Caco-2 (cell line): ENCODE results near the gene MLPH. TPM values are rescaled to one million over a fixed set of nuclear protein-coding genes. Genes with fewer than 3 reads are reported as not detected.

Experiments
- BruUV-seq: library from RNA; stranded (reverse); fragments of 400-500 nt; replicated peaks from 2 replicates; lab custom pipeline; 2021; lab: Mats Ljungman, UMichigan
- CTCF ChIA-PET: fragments of 300-600 bp; sonication (Branson Sonifier 250); formaldehyde crosslinking; loops from one replicate; lab custom pipeline; 2022; ENCODE audit warnings: antibody characterized with exemption; lab: Charles Lee
- POLR2A ChIA-PET: fragments of 300-600 bp; sonication (Branson Sonifier 250); formaldehyde crosslinking; loops from one replicate; lab custom pipeline; 2022; ENCODE audit warnings: antibody characterized with exemption; lab: Charles Lee
- DNase-seq, 2 experiments: peaks; one replicate each; pipeline versions ENCODE4 v3.0.0 to v3.0.0-alpha.2; 2020 to 2022
- H3K27me3 ChIP-seq: replicated peaks from 2 replicates; pipeline ENCODE4 v1.6.0; 2011; ENCODE audit warnings: low read length; ENCODE audit not compliant: control insufficient read depth, insufficient read depth
- H3K36me3 ChIP-seq: 2 replicates; pipeline ENCODE4 v1.5.1; 2011; ENCODE audit warnings: low read length; ENCODE audit not compliant: control insufficient read depth, insufficient read depth
- H3K4me1 ChIP-seq: fragments of 250-450 bp; sonication (Bioruptor Pico); 2 replicates; pipeline ENCODE4 v1.5.1; 2020; ENCODE audit warnings: mild to moderate bottlenecking
- H3K4me3 ChIP-seq: 2 replicates; pipeline ENCODE4 v1.5.1; 2011; ENCODE audit warnings: low read depth, mild to moderate bottlenecking, control low read depth, low read length
- H3K9me3 ChIP-seq: fragments of 250-450 bp; sonication (Bioruptor Pico); 2 replicates; pipeline ENCODE4 v1.5.1; 2020; ENCODE audit warnings: mild to moderate bottlenecking, moderate library complexity
- H3K27ac Mint-ChIP-seq: one replicate; pipeline ENCODE4 v1.8.0; 2022; ENCODE audit warnings: mixed read lengths; ENCODE audit not compliant: unreplicated experiment
- H3K27me3 Mint-ChIP-seq: one replicate; pipeline ENCODE4 v1.8.0; 2022; ENCODE audit warnings: mixed read lengths; ENCODE audit not compliant: insufficient read depth, unreplicated experiment
- H3K36me3 Mint-ChIP-seq: one replicate; pipeline ENCODE4 v1.8.0; 2022; ENCODE audit warnings: mild to moderate bottlenecking, mixed read lengths; ENCODE audit not compliant: insufficient read depth, unreplicated experiment
- H3K4me1 Mint-ChIP-seq: one replicate; pipeline ENCODE4 v1.8.0; 2022; ENCODE audit warnings: low read depth, mixed read lengths; ENCODE audit not compliant: unreplicated experiment
- H3K4me3 Mint-ChIP-seq: one replicate; pipeline ENCODE4 v1.8.0; 2022; ENCODE audit warnings: mild to moderate bottlenecking, moderate library complexity, mixed read lengths; ENCODE audit not compliant: unreplicated experiment
- H3K9me3 Mint-ChIP-seq: one replicate; pipeline ENCODE4 v1.8.0; 2022; ENCODE audit warnings: mixed read lengths; ENCODE audit not compliant: unreplicated experiment
- intact Hi-C: fragments of 100-400 bp; cut with micrococcal nuclease; formaldehyde crosslinking; loops from one replicate; pipeline ENCODE4 v1.10.0; 2022; ENCODE audit not compliant: unreplicated experiment
- total RNA-seq: library from RNA; stranded (reverse); gene quantifications from 2 replicates; pipeline ENCODE4 v1.2.3, GENCODE V29; 2022
- TF ChIP-seq, protein P1 (sequence below), 2 experiments: fragments of 200-600 bp in 1 of 2; IDR thresholded peaks; 1 replicate in 1 of 2; 2 replicates in 1 of 2; pipeline versions ENCODE4 v1.5.1 to v1.8.0; 2011 to 2022; ENCODE audit warnings: antibody characterized with exemption in 1 of 2, control low read depth in 1 of 2, inconsistent platforms in 1 of 2, low read depth in 1 of 2, low read length in 1 of 2, mild to moderate bottlenecking in 1 of 2, moderate library complexity in 1 of 2; ENCODE audit not compliant: insufficient read depth in 1 of 2, severe bottlenecking in 1 of 2, unreplicated experiment in 1 of 2

Gene MLPH
- total RNA-seq, 1 experiment from 2014 or later, result not detected

- no peak for DNase-seq
- peaks cover 7% of the 10 kb centered on the region for H3K27me3 Mint-ChIP-seq
- no peaks in the 10 kb centered on the region for H3K9me3 ChIP-seq
- BruUV-seq, result no TSS peak
- no peak overlapping the region for H3K4me3 Mint-ChIP-seq
- ChIA-PET POLR2A (no interaction called here), CTCF (no interaction called here)
- H3K4me1 ChIP-seq, result no peaks in the 10 kb centered on the region
- no peaks in the 10 kb centered on the region for H3K36me3 ChIP-seq
- no peaks in the 10 kb centered on the region for H3K9me3 Mint-ChIP-seq
- TF ChIP-seq, protein P1, sequence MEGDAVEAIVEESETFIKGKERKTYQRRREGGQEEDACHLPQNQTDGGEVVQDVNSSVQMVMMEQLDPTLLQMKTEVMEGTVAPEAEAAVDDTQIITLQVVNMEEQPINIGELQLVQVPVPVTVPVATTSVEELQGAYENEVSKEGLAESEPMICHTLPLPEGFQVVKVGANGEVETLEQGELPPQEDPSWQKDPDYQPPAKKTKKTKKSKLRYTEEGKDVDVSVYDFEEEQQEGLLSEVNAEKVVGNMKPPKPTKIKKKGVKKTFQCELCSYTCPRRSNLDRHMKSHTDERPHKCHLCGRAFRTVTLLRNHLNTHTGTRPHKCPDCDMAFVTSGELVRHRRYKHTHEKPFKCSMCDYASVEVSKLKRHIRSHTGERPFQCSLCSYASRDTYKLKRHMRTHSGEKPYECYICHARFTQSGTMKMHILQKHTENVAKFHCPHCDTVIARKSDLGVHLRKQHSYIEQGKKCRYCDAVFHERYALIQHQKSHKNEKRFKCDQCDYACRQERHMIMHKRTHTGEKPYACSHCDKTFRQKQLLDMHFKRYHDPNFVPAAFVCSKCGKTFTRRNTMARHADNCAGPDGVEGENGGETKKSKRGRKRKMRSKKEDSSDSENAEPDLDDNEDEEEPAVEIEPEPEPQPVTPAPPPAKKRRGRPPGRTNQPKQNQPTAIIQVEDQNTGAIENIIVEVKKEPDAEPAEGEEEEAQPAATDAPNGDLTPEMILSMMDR (IDR thresholded peaks at IDR 0.05; ENCODE audit: insufficient read depth in 1 of 2, low read depth in 1 of 2, low read length in 1 of 2, severe bottlenecking in 1 of 2, unreplicated experiment in 1 of 2), result no peak
- no peaks in the 10 kb centered on the region for H3K4me1 Mint-ChIP-seq
- intact Hi-C loops, result no loop called here
- H3K4me3 ChIP-seq, result no peak overlapping the region
- H3K36me3 Mint-ChIP-seq, result peaks cover 6% of the 10 kb centered on the region
- H3K27ac Mint-ChIP-seq, result no peak overlapping the region
- no peaks in the 10 kb centered on the region for H3K27me3 ChIP-seq
Observed at GRCh38 chr2:237452861-237453260, 34.2 kb upstream of the MLPH start.

- peaks cover 6% of the 10 kb centered on the region for H3K36me3 Mint-ChIP-seq
- ChIA-PET CTCF (no interaction called here), POLR2A (no interaction called here)
- intact Hi-C loops, result no loop called here
- H3K9me3 ChIP-seq, result no peaks in the 10 kb centered on the region
- no peak overlapping the region for H3K27ac Mint-ChIP-seq
- H3K4me3 Mint-ChIP-seq, result no peak overlapping the region
- no peaks in the 10 kb centered on the region for H3K9me3 Mint-ChIP-seq
- no peaks in the 10 kb centered on the region for H3K4me1 ChIP-seq
- H3K4me3 ChIP-seq, result no peak overlapping the region
- H3K27me3 ChIP-seq, result no peaks in the 10 kb centered on the region
- DNase-seq, result no peak
- no peaks in the 10 kb centered on the region for H3K36me3 ChIP-seq
- no peaks in the 10 kb centered on the region for H3K4me1 Mint-ChIP-seq
- no TSS peak for BruUV-seq
- TF ChIP-seq, protein P1 (IDR thresholded peaks at IDR 0.05; ENCODE audit: insufficient read depth in 1 of 2, low read depth in 1 of 2, low read length in 1 of 2, severe bottlenecking in 1 of 2, unreplicated experiment in 1 of 2), result no peak
- H3K27me3 Mint-ChIP-seq, result peaks cover 7% of the 10 kb centered on the region
Observed at GRCh38 chr2:237453671-237454070, 33.4 kb upstream of the MLPH start.

DNA sequence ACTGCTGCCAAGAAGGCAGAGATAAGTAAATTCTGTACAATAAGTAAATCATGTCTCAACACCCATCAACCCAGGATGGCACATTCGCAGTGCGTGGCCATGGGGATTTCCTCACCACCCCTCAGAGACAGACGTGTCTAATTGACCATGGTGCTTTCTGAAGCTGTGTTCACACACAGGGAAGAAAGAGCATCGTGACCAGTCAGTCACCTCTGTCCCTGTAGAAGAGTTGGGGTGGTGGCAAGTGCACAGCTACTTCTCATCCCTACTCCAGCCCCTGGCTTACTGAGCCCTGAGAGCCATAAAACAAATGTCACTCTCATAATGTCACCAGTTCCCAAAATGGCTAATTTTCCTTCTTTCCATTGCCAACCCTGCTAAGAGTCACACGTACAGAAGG, 31.3 kb upstream of the MLPH start:
- intact Hi-C loops, result no loop called here
- Mint-ChIP-seq H3K4me3 (no peak overlapping the region), H3K36me3 (no peaks in the 10 kb centered on the region), H3K27me3 (peaks cover 7% of the 10 kb centered on the region), H3K27ac (no peak overlapping the region), H3K4me1 (no peaks in the 10 kb centered on the region), H3K9me3 (no peaks in the 10 kb centered on the region)
- no peak overlapping the region for H3K4me3 ChIP-seq
- no peaks in the 10 kb centered on the region for H3K4me1 ChIP-seq
- TF ChIP-seq, protein P1 (IDR thresholded peaks at IDR 0.05; ENCODE audit: insufficient read depth in 1 of 2, low read depth in 1 of 2, low read length in 1 of 2, severe bottlenecking in 1 of 2, unreplicated experiment in 1 of 2), result no peak
- no TSS peak for BruUV-seq
- POLR2A ChIA-PET, result no interaction called here
- H3K27me3 ChIP-seq, result no peaks in the 10 kb centered on the region
- H3K9me3 ChIP-seq, result no peaks in the 10 kb centered on the region
- no peak for DNase-seq
- CTCF ChIA-PET, result no interaction called here
- no peaks in the 10 kb centered on the region for H3K36me3 ChIP-seq
